NCI-H748 (cell line): ENCODE results near the gene PTGR3.
A peak's percentile ranks its signal among the peaks of the same experiment; 100 is the strongest.

ENCODE experiments used
- DNase-seq: peaks from one replicate; lab custom pipeline; 2025; ENCODE audit not compliant: unreplicated experiment; lab: John Stamatoyannopoulos, UW

The PTGR3 gene

DNA sequence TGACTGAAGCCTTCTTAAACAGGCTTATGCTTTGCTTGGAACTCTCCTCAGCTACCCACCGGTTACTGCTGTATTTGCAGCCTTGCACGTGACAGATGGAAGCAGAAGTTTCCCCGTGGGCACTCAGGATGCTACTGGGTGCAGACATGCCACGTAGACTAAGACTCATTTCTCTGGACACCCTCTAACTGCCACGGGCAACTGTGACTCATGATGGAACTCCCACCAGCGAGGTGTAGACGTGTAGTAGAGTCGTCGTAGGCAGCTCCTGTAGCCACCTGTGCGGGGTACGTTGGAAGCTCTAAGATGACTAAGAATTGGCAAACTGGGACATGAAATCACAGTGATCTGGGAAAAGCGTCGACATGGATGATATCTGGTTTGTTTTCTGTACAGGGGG lies 29.2 kb upstream of the PTGR3 start:
- DNase-seq = no peak

DNA sequence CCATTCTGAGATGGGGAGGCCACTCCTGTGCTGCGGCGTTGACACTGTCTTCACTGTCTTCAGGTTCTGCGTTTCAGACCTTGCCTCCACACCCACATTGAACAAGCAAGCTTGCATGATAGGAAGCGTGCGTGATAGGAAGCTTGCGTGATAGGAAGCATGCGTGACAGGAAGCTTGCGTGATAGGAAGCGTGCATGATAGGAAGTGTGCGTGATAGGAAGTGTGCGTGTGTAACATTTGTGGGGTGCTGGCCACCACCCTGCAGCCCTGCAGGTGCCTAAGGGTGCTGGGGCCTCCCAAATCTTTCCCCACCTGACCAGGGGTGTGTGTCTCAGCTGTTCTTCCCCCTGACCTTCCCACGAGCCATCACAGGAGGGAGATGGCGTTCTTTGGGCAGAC lies 27.0 kb upstream of the PTGR3 start:
- DNase-seq = no peak

DNA sequence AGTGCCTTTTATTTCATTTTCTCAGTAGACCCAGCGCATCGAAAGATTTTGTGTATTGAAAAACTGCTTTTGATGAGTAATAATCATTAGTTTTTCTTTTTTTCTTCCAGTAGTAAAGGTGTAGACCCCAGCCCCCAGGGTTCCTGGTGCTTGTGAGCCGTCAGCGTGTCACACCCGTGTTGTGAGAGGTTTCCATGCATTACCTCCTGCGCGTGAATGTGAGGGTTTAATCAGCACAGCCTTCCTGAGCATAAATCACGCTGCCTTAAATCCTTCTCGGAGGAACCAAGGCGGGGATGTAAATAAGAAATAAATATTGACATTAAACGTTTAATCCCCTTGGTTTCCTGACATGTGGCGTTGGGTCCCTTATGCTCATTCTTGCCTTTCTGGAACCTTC lies 26.0 kb upstream of the PTGR3 start:
- DNase-seq = no peak

DNA sequence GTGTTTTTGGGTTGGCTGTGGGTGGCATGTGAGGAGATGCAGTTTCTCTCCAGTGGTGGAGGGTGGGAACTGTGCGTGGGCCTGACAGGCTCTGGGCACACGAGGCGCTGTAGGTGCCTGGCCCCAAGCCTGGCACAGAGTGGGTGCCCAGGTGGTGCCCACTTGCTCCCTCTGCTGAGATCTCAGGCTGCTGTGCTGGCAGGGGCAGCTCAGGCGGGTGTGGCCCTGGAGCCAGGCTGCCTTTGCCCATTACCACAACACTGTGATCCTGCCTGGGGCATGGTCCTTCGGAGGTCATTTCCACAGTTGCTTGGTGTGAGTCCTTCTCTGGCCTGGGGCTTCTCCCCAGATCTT lies 22.1 kb upstream of the PTGR3 start:
- no peak for DNase-seq

DNA sequence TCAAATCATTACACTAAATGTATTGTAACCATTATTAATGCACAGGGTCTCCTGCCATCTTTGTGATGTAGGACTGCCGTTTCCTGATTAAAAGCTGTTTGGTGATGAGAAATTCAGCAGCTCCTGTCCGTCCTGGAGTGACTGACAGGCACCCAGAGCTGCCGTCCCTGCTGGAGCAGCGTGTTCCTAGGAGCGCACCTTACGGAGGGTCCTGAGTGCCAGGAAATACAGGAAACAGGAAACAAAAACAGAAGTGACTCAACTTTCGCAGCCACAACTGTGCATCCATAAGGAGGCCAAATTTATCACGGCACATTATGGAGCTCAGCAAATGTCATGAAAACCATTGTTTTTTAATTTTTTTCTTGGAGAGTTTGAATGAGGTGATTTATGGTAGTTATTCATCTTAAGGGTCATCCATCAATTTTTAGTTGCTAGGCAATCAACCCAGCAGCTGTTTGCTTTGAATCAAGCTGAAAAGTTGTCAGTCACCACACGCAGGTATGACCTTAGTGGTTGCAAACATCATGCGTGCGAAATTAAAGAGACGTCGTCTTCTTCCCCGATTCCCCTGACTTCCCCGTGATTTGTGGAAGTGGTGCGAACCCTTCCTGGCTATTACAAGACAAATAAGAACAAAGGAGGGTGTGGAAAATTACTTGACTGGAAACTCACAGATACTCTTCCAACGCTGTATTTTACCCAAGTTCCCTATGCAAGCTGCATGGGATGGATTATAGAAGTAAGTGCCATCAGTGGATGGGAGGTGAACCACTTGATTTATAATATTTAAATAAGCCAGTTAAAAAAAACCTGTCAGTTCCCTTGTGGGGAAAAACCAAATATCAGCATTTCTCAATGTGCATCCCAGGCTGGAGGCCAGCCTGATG lies 21.5 kb upstream of the PTGR3 start:
- no peak for DNase-seq

DNA sequence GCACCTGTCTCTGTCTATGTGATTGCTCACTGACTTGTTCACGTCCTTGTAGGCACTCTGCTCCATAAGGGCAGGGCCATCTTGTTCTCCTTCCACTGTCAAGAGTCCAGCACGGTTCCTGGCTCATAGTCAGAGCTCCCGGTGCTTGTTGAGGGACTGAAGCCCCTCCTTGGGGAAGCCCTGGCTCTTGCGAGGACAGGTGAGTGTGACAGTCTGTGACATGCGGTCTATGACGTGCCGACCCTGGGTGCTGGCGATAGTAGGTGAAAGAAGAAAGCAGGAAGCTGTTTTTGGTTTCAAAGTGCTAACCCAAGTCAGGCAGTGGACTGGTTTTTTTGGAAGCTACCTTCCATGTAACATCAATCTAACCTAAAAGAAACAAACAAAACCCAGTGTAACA lies 20.5 kb upstream of the PTGR3 start:
- no peak for DNase-seq

DNA sequence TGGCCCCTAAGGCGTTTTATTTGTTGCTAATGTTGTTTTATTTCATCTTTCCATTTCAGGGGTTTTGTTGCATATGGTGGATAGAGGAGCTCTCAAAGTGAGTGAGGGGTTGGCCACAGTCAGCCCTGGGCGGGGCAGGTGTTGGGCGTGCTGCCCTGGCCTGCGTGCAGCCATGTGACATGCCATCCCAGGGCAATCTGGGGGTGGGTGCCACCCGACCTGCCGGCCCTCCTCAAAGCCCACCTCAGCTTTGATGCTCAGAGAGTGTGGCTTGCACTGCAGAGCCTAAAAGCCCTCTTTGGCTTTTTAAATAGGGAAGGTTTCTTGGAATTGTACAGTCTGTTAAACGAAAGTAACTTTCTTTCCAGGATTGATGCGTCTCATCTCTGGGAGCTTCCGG lies 20.0 kb upstream of the PTGR3 start:
- DNase-seq = no peak

DNA sequence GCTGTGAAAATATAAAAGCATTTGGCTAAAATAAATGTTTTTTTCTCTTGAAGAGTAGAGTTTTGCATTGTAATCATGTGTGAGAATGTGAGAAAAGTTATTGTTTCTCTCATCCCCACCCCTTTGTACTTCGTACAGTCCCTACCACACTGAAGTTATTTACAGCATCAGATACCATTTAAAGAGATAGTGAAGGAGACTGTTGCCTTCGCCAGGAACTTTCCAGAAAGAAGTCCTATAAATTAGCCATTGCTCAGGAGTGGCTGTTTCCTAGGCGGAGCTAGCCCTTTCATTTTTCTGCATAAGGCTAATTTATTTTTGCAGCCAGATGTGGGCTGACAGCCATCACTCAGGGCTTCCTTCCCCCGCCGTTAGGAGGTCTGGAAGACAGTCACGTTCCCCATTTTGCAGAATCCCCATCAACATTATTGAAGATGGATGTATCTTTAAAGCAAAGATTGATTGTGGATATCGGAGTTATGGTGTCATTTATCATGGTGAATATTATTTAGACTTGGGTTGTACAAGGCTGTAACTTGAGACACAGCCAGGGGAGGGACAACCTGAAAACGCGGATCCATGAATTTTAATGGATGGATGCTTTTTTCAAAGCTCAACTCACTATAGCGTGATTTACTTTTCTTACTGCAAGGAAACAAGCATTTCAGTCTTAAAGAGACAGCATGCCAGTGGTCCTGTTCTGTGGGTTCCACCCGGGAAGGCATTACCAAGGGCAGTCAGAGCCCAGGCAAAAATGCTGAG lies 18.8 kb upstream of the PTGR3 start:
- DNase-seq = no peak

DNA sequence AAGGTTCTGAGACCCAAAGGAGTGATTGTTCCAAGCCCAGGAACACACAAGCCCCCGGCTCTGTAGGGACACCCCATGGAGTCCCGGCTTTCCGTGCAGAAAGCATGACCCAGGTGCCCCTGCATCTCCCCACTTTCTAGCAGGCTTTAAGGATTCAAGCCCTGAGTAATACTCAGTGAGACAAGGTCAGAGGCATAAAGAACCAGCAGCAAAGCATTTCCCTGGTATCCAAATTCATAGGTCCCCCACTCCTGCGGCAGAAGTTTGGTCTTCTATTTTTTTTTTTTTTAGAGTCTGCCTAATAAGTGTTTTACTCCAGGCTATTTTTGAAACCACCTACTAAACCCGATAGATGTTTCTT lies 18.0 kb upstream of the PTGR3 start:
- DNase-seq = no peak

DNA sequence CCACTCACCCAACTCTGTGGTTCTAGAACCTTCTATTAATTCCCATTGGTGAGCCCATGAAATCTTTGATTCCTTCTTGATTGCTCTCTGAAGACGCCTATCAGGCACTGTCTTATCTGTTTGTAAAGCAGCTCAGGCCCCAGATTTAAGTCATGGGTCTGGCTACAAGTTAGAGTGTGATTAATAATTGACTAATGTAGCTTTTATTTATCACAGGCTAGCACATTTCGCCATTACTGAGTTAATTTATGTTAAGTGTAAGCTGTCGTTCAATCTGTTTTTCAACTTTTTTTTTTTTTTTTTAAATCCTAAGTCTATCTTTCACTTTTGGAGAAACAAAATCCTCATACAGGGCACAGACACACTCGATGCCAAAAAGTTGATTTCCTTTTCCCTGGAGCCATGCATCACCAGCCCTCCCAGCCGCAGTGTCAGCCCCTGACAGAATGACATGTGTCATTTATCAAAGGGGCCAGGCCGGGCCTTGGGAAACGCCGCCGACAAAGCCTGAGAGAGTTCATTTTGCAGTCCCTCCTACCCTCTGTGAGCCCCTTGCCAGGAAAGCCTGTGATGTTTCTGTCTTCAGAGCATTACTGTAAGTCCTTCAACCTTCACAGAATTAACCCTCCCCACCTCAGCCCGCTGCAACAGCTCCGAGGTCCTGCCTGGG lies 17.5 kb upstream of the PTGR3 start:
- DNase-seq = no peak

DNA sequence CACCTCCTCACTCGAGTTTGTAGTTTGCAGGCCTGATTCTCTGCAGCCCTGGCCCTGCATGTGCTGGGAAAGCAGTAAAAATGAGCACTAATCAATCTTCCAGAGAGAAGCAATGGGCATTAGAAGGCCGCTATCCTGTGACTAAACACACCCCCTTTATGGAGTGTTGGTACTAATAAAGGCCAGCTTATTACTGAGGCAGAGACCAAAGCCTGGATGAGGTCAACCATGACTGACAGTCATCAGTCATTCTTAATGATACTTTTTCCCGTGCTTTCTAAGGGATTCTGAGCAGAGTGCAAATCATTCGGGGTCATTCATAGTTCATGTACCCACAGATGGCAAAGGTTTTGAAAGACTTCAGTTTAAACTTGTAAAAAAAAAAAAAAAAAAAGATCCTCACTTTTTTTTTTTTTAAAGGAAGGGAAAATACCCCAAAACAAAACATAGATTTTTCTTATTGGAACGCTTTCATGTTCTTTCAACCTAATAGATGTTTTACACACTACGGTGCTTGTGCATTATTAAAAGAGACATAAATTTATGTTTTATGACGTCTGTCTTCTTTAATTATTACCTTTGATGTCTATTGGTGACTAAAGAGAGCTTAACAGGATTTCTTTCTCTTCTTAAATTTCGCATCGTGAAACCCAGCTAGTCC lies 14.9 kb upstream of the PTGR3 start:
- peak; percentile 44 for DNase-seq

DNA sequence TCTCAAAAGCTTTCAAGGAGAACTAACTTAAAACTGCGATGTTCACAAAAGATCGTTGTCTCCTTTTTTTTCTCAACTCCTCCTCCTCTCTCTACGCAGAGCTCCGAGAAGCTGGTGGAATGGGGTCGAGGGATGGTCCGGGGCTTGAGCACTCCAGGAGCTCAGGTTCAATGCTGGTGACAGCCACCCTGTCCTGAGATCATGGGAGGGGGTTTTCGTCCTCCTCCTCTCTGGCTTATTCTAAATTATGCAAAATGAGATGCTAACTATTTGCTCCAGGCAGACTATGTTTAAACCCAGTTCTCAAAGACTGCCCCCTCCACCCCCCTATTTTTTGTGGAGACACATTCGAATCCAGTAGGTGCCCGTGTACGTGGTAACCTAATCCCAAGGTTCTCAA lies 13.5 kb upstream of the PTGR3 start:
- no peak for DNase-seq

DNA sequence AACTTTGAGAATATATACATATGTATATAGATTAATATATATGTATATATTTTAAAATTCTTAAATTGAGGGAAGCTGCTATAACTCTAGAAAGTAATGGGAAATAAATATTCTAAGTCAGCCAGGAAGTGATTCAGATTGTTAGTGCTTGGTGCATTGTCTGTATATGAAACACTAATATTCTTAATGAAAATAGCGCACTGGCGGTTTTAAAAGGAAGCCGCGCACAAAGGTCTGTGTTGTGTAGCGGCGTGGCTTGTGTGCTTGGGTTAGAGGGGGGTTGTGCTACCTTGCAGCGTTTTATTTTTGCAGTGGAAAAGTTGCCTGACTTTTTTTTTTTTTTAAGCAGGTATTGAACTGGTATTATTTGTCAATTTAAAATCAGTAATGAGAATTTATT lies 13.0 kb upstream of the PTGR3 start:
- no peak for DNase-seq

DNA sequence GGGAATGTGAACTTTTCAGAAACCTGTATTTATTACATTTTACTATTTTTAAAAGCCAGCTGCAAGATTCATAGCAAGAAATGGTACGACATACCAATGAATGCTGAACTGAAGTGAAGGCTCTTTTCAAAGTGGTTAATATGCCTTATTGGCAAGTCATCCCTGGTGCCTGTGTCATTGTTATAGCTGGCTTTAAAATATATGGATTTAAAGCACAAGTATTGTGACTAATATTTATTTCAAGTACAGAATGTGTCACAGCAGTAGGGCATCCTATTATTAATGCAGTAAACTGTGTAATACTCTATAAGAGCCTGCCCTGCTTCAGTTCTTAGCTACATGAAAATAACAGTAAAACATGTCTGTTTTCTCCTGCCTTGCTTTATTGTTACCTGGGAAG lies 12.5 kb upstream of the PTGR3 start:
- DNase-seq = no peak

DNA sequence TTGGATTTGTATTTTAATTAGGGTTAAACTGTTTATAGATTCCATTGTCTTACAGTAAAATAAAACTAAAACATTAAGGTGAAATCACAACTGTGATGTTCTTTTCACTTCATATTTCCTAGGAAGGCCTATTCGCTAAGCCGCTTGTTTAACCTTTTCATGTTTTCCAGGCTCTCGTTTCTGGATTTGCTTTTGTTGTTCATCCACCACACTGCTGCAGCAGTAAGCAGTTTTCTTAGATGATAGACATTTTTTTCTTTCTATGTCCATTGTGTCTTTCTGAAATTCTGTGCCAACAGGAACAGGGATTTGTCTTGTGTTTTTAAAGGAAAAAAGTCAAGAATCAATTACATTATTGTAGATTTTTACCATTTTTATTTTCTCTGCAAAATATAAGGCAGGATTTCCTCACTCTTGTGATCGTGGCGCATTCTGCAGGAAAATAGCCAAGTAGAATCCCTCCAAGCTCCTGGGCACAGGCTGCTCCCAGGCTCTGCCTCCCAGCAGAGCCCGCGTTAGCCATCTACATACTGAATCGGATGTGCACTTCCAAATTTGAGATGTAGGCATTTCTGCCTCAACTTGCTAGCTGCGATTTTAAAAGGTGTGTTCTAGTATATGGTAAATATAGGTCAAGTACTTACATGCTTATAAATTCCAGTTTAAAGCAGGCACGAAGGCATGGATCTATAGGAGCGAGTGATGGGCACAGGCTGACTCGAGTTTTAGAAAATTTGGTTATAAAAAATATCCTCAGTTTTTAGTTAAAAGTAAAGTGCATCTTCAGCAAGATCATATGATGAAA lies 11.8 kb upstream of the PTGR3 start:
- no peak for DNase-seq

DNA sequence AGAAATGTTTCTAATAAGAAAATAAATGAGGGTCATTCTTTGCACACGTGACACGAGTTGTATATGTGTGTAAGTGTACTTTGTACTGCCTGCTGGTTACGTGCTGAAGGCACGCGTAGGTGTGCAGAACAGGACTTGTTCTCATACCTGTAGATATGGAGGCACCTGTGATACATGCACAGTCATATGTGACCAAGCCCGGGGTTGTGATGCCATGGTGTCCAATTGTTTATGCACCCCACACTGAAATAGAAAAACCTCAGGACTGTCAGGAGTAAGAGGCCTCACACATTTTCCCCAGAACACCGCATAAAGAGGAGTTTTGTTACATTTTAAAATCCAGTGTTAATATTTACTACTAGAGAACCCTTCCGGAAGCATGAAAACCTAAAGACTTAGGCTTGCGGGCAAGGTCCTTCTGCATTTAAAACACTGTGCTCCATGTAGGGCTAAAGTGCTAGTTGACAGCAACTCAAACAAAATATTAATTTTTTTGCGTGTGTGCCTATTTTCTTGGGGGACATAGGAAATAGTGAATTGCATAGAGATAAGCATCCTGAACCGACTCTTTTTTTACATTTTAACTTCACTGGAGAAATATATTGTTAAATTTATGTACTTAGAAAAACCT lies 10.9 kb upstream of the PTGR3 start:
- no peak for DNase-seq

DNA sequence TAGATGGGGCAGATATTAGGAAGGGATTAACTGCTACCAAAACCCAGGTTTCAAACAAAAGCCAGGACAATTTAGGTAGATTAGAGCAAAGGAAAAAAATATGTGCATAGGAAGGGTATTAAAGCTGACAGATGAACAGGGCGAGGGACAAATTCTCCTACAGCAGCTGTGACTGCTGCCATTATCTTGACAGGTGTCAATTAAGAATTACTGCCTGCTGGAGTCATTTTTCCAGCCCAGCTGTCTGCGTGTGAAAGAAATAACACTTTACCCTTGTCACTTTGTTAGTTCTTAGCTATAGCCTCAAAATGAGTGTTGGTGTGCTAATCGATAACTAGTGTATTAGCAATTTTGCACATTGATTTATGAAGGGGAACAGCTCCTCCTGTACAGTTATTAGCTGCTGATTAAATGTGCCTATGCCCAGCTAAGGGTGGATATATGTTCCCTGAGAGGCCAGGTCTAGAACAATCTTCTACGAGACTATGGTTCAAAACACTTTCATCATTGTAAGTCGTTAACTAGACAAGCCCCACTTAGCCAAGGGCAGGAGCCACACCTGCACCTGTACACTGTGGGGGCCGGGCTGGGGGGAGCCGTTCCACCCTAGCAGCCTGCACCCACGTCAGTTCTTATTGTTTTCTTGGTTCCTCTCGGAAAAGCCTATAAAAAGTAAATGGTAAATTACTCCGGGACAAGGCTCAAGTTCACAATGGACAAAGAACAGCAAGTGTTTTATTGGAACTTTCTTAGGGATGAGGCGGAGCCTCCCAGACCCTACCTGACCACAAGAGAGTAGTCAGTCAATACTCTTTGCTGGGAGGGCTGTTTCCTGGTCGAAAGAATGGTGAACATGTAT lies 9.4 kb upstream of the PTGR3 start:
- DNase-seq = peak; percentile 56

DNA sequence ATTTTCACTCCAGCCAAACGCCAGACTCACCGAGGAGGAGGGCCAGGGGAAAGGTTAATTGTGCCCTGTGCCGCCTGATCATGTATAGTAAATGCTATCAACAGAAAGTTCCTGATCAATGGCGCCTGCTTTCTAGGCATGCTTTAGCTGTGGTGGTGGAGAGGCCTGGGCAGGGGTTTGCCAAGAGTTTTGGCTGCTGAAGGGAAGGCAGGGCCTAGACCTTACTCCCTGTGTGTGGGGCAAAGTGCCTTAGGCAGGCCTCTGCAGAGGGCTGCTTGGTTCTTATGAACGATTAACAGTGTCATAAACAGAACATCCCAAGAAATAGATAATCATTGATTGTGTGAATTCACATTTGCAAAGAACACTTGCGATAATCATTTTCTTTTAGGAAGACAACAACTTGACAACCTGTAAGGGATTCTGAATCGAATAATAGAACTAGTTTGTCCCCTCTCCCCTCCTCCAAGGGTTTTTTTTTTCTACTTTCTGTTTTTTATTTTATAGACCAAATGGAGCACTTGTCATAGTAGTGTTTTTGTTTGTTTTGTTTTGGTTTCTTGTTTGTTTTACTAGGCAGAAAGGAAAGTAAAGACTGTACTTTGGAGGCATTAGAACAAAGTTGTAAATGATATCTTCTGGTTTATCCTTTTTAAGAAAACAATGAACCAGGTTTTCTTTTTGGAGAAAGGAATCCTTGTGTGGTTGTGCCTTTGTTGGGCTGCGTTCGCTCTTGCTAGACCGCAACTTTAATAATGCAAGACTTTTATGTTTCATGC lies 8.2 kb upstream of the PTGR3 start:
- no peak for DNase-seq
